Iris pigment epithelial cell (primary cell): ENCODE measurements around the gene MYO18A.
"Not testable (repeated sequence)": the region's sequence is repeated elsewhere in the genome, so short reads cannot be mapped to it uniquely, and the experiment has no call there.

Source experiments
- DNase-seq: peaks from one replicate; pipeline ENCODE4 v3.0.0-alpha.2; 2011; ENCODE audit warnings: low read depth

Gene MYO18A

DNA sequence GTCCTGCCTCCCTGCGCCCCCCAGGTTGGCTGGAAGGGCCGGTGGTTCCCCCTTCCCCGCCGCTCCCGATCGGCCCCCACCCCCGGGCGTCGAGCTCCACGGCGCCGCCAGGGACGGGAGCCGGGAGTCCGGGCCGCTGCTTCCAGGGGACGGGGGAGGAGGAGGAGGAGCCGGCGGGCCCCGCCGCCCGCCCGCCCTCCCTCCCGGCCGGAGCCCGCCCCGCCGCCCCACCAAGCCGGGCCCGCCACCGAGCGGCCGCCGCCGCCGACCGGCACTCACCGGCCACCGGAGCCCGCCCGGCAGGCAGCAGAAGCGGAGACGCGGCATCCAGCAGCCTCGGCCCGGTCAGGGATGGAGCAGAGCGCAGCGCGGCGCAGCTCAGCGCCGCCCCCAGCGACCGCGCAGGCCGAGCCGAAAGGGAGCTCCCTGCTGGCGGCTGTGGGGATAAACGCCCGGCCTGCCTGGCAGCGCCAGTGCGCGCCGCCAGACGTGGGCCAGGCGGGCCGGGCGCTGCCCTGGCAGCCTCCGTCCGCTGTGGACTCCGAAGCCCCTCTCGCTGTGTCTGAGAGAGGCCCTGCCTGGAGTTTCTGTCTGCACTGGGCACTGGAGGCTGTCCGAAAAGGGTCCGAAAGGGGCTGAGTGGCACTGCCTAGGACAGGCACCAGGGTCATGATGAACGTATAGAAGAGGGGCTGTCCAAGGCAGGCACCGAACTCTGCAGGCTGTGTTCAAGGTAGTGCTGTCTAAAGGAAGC, at the start of gene MYO18A:
Gene MYO18A, minus strand, starts transcription at position 365 of the 754 bp plus-strand sequence. CDS start 13,458 bp downstream, outside the sequence.
- peak; percentile 74 for DNase-seq

DNA sequence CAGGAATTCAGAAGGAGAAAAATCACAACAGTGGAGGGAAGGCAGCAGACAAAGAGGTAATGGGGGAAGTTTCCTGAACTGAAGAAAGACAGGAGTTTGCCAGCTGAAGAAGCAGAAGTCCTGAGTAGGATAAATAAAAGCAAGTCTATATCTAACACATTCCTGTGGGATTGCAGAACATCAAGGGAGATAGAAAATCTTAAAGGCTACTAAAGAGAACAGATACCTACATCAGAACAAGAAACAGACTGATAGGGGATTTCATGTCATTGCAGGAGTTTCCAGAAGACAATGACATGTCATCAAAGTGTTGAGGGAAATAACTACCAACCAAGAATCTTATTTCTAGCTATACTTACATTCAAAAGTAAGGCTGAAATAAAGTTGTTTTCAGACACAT, 45.2 kb upstream of the MYO18A start:
- peak; percentile 11 for DNase-seq

GRCh38 chr17:29221338-29221737, 41.1 kb upstream of the MYO18A start:
- DNase-seq: not testable (repeated sequence)

DNA sequence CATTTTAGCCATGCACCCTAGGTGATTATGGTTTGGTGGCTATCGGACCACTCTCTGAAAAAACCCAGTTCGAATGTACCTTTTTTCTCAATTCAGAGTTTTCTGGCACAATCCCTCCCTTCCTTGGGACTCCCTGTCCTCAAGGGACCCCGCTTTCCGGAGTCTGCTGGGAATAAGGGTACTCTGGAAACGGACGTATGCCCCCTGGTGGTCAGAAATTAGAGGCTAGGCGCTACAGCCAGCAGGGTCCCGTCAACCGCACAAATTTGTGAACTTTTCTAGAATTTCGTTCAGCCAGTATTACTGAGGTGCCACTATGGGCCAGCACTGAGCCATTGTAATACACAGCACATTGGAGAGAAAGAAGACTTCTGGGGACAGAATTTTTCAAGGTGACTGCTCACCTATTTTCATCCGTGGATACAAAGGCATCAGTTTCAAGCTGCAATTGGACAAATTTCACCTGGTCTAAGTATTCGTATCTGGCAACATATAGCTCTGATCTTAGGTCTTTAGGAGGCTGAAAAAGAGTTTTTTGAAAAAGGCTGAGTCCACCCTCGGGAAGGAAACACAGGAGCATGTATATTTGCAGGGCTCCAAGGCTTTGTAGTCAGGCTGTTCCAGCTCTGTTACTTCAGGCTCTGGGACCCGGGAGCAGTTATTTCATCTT, 39.3 kb upstream of the MYO18A start:
- DNase-seq: peak; percentile 71

GRCh38 chr17:29216856-29217255, 36.7 kb upstream of the MYO18A start:
- DNase-seq: no peak

- DNase-seq: no peak
Measured at GRCh38 chr17:29216181-29216580, 36.0 kb upstream of the MYO18A start.

- peak; percentile 40 for DNase-seq
Measured at GRCh38 chr17:29215717-29216116, 35.5 kb upstream of the MYO18A start.

- DNase-seq: no peak
Measured at GRCh38 chr17:29215174-29215573, 35.0 kb upstream of the MYO18A start.

GRCh38 chr17:29214215-29215146, 34.3 kb upstream of the MYO18A start:
- no peak for DNase-seq

DNA sequence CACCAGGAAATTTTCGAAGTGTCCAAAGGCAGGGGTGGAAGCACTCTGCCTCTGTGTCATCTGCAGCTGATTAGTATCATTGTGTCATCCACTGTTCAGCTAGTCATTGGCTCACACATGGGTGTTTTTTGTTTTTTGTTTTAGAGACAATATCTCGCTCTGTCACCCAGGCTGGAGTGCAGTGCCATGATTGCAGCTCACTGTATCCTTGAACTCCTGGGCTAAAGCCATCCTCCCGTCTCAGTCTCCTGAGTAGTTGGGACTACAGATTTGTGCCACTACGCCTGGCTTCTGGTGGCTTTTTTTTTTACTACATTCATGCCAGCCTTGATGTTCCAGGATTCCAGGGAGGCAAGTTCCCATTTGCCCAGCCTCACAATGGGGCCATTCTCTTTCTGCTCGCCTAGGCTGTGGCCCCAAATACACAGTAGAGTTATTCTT, 32.5 kb upstream of the MYO18A start:
- DNase-seq: no peak

GRCh38 chr17:29212094-29212631, 32.0 kb upstream of the MYO18A start:
- DNase-seq: no peak

- peak; percentile 63 for DNase-seq
Measured at GRCh38 chr17:29210879-29211278, 30.7 kb upstream of the MYO18A start.

DNA sequence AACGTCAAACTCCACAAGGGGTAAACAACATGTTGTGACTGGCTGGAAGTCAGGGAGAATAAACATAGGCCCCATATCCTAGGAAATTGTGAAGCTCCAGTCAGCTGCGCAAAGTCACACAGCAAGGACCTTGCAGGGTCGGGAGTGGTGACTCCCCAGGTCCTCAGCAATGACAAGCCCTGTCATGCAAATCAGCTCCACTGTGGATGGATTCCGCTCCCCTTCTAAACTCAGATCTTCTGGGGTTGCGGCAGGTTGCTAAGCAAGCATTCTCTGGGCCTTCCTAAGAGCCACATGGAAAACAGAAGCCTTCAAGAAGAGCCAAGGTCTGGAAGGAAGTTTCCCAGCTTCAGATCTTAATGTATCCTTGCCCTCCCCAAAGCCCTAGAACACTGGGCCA, 28.9 kb upstream of the MYO18A start:
- no peak for DNase-seq

- DNase-seq: no peak
Measured at GRCh38 chr17:29207975-29208374, 27.8 kb upstream of the MYO18A start.

DNA sequence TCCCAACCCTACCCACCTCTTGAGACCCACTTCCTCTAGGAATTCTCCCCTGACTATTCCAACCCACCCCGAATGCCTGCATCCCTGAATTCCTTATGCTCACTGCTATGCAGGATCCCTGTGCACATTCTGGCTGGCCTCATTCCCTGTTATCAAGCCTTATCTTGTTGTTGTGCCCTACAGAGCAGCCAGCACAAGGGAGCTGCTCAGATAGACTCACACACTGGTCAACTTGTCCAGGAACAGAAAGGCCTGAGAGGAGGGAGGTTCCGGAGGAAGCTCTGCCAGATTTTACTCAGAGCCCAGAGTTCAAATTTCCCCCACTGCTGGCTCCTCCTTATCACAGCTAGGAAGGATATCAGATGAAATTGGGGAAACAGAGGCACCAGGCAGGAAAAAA, 24.8 kb upstream of the MYO18A start:
- DNase-seq: no peak

- not testable (repeated sequence) for DNase-seq
Measured at GRCh38 chr17:29204068-29204804, 24.0 kb upstream of the MYO18A start.

DNA sequence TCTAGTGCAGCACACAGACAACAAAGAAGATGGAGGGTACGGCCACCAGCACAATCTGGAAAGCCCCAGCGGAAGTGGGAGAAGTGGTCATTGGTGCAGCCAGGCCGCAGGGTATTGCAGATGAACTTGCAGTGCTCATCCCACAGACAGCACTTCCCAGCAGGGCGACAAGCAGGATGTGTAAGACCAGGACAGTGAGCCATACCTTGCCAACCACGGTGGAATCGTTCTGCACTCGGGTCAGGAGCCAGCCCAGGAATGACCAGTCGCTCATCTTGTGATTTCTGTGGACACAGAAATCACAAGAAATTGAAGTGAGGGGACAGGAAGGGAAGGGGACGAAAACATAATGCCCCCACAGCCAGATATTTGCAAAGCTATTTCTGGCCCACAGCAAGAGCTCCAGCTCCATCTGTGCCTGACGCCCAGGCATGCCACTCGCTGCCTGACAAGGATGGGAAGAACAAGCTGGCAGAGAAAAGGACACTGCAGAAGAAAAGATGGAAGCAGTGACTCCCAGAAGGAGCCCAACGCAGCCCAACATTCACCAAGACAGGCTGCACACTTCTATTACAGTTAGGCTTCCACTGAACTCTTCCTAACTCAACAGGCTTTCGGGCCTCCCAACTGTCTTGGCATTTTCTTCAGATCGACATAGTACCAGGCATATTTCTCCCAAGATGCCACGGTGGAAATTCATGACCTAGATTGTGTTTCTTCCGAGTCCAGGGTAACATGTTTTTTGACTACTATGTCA, 17.5 kb upstream of the MYO18A start:
- DNase-seq: no peak

- no peak for DNase-seq
Measured at GRCh38 chr17:29196769-29197515, 16.7 kb upstream of the MYO18A start.

- peak; percentile 38 for DNase-seq
Measured at GRCh38 chr17:29195465-29196081, 15.4 kb upstream of the MYO18A start.
